ENCODE data around the gene DERA.
"Not testable (repeated sequence)": the region's sequence is repeated elsewhere in the genome, so short reads cannot be mapped to it uniquely, and the experiment has no call there.

Gene DERA

GRCh38 chr12:16034136-16034817, 123.1 kb downstream of the DERA start:
- H3K27ac ChIP-seq (ENCODE audit: low read depth, low read length), result no peak overlapping the region
- H3K36me3 ChIP-seq (ENCODE audit: control insufficient read depth, insufficient read depth, low read length), result no peaks in the 10 kb centered on the region
- no peaks in the 10 kb centered on the region for H3K9me3 ChIP-seq (ENCODE audit: control insufficient read depth, insufficient read depth, low read depth, low read length)
- H3K27me3 ChIP-seq (ENCODE audit: control insufficient read depth, insufficient read depth, low read length), result no peaks in the 10 kb centered on the region
- no peak overlapping the region for H3K9ac ChIP-seq (ENCODE audit: low read length)
- no peak overlapping the region for H3K4me3 ChIP-seq (ENCODE audit: low read depth, low read length)
- peaks cover 10% of the 10 kb centered on the region; the same call in 1 of the 2 replicates for H3K4me1 ChIP-seq (ENCODE audit: control insufficient read depth, insufficient read depth, low read length)

GRCh38 chr12:16036073-16036472, 124.9 kb downstream of the DERA start:
- Histone ChIP-seq H3K36me3 (ENCODE audit: control insufficient read depth, insufficient read depth, low read length) (no peaks in the 10 kb centered on the region), H3K9ac (ENCODE audit: low read length) (no peak overlapping the region), H3K9me3 (ENCODE audit: control insufficient read depth, insufficient read depth, low read depth, low read length) (no peaks in the 10 kb centered on the region), H3K27me3 (ENCODE audit: control insufficient read depth, insufficient read depth, low read length) (no peaks in the 10 kb centered on the region), H3K27ac (ENCODE audit: low read depth, low read length) (no peak overlapping the region), H3K4me3 (ENCODE audit: low read depth, low read length) (no peak overlapping the region), H3K4me1 (ENCODE audit: control insufficient read depth, insufficient read depth, low read length) (peaks cover 10% of the 10 kb centered on the region; the same call in 1 of the 2 replicates)

DNA sequence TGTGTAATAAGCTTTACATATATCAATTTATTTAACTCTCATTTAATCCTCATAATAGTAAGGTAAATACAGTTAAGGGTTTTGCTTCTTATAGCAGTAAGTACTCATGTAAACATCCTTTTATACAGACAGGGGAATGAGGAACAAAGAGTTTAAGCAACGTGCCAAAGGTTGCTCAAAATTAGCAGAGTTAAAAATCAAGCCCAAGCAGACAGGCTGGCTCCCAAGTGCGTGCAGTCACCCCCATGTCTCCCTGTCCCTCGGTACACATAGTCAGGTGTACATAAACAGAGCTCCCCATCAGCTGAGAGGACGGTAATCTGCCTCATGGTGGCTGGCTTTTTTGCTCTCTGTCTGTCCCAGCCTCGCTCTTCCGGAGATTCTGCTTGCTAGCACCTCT, 126.4 kb downstream of the DERA start:
- no peak overlapping the region for H3K9ac ChIP-seq (ENCODE audit: low read length)
- no peaks in the 10 kb centered on the region for H3K27me3 ChIP-seq (ENCODE audit: control insufficient read depth, insufficient read depth, low read length)
- H3K9me3 ChIP-seq (ENCODE audit: control insufficient read depth, insufficient read depth, low read depth, low read length), result no peaks in the 10 kb centered on the region
- H3K4me3 ChIP-seq (ENCODE audit: low read depth, low read length), result no peak overlapping the region
- H3K4me1 ChIP-seq (ENCODE audit: control insufficient read depth, insufficient read depth, low read length), result no peaks in the 10 kb centered on the region
- no peak overlapping the region for H3K27ac ChIP-seq (ENCODE audit: low read depth, low read length)
- H3K36me3 ChIP-seq (ENCODE audit: control insufficient read depth, insufficient read depth, low read length), result no peaks in the 10 kb centered on the region

GRCh38 chr12:16043480-16043879, 132.3 kb downstream of the DERA start:
- Histone ChIP-seq H3K27me3 (ENCODE audit: control insufficient read depth, insufficient read depth, low read length) (no peaks in the 10 kb centered on the region), H3K4me1 (ENCODE audit: control insufficient read depth, insufficient read depth, low read length) (no peaks in the 10 kb centered on the region), H3K9me3 (ENCODE audit: control insufficient read depth, insufficient read depth, low read depth, low read length) (peaks cover 4% of the 10 kb centered on the region; the same call in 1 of the 2 replicates), H3K27ac (ENCODE audit: low read depth, low read length) (no peak overlapping the region), H3K9ac (ENCODE audit: low read length) (no peak overlapping the region), H3K4me3 (ENCODE audit: low read depth, low read length) (no peak overlapping the region), H3K36me3 (ENCODE audit: control insufficient read depth, insufficient read depth, low read length) (no peaks in the 10 kb centered on the region)

GRCh38 chr12:16046266-16046665, 135.1 kb downstream of the DERA start:
- H3K27ac ChIP-seq (ENCODE audit: low read depth, low read length), result no peak overlapping the region
- H3K27me3 ChIP-seq (ENCODE audit: control insufficient read depth, insufficient read depth, low read length), result no peaks in the 10 kb centered on the region
- H3K9me3 ChIP-seq (ENCODE audit: control insufficient read depth, insufficient read depth, low read depth, low read length), result peaks cover 7% of the 10 kb centered on the region; the same call in 1 of the 2 replicates
- no peaks in the 10 kb centered on the region for H3K4me1 ChIP-seq (ENCODE audit: control insufficient read depth, insufficient read depth, low read length)
- H3K4me3 ChIP-seq (ENCODE audit: low read depth, low read length), result no peak overlapping the region
- H3K9ac ChIP-seq (ENCODE audit: low read length), result no peak overlapping the region
- H3K36me3 ChIP-seq (ENCODE audit: control insufficient read depth, insufficient read depth, low read length), result no peaks in the 10 kb centered on the region

- no peaks in the 10 kb centered on the region for H3K4me1 ChIP-seq (ENCODE audit: control insufficient read depth, insufficient read depth, low read length)
- no peaks in the 10 kb centered on the region for H3K27me3 ChIP-seq (ENCODE audit: control insufficient read depth, insufficient read depth, low read length)
- no peak overlapping the region for H3K4me3 ChIP-seq (ENCODE audit: low read depth, low read length)
- H3K27ac ChIP-seq (ENCODE audit: low read depth, low read length), result no peak overlapping the region
- H3K36me3 ChIP-seq (ENCODE audit: control insufficient read depth, insufficient read depth, low read length), result no peaks in the 10 kb centered on the region
- peaks cover 7% of the 10 kb centered on the region; the same call in 1 of the 2 replicates for H3K9me3 ChIP-seq (ENCODE audit: control insufficient read depth, insufficient read depth, low read depth, low read length)
- no peak overlapping the region for H3K9ac ChIP-seq (ENCODE audit: low read length)
Measured at GRCh38 chr12:16048511-16048910, 137.4 kb downstream of the DERA start.

DNA sequence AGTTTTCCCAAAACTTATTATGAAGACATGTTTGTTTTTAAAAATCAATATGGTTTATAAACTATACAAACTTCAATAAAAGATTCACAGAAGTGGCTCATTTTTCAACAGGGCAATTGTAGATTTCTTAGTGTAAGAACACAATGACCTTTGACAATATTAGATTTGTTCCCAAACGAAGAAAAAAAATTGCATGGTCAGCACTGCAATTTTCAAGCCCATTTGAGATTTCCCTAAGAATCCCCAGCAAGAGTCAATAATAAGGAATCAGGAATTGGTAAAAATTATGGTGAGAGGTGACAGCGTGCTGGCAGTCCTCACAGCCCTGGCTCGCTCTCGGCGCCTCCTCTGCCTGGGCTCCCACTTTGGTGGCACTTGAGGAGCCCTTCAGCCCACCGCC, 145.8 kb downstream of the DERA start:
- Histone ChIP-seq H3K36me3 (ENCODE audit: control insufficient read depth, insufficient read depth, low read length) (no peaks in the 10 kb centered on the region), H3K9ac (ENCODE audit: low read length) (no peak overlapping the region), H3K27me3 (ENCODE audit: control insufficient read depth, insufficient read depth, low read length) (no peaks in the 10 kb centered on the region), H3K4me3 (ENCODE audit: low read depth, low read length) (no peak overlapping the region), H3K27ac (ENCODE audit: low read depth, low read length) (no peak overlapping the region), H3K9me3 (ENCODE audit: control insufficient read depth, insufficient read depth, low read depth, low read length) (0 out of 2 replicates have a peak, but pooled peaks cover 2% of the 10 kb centered on the region), H3K4me1 (ENCODE audit: control insufficient read depth, insufficient read depth, low read length) (no peaks in the 10 kb centered on the region)

GRCh38 chr12:16057351-16057751, 146.2 kb downstream of the DERA start:
- not testable (repeated sequence) for H3K36me3 ChIP-seq (ENCODE audit: control insufficient read depth, insufficient read depth, low read length); H3K9ac ChIP-seq (ENCODE audit: low read length); H3K9me3 ChIP-seq (ENCODE audit: control insufficient read depth, insufficient read depth, low read depth, low read length); H3K27ac ChIP-seq (ENCODE audit: low read depth, low read length); H3K4me1 ChIP-seq (ENCODE audit: control insufficient read depth, insufficient read depth, low read length); H3K27me3 ChIP-seq (ENCODE audit: control insufficient read depth, insufficient read depth, low read length)
- 0 out of 2 replicates have a peak overlapping the region, but pooled peaks have one; percentile 16 for H3K4me3 ChIP-seq (ENCODE audit: low read depth, low read length)

- no peak overlapping the region for H3K27ac ChIP-seq (ENCODE audit: low read depth, low read length)
- no peak overlapping the region for H3K9ac ChIP-seq (ENCODE audit: low read length)
- no peak overlapping the region for H3K4me3 ChIP-seq (ENCODE audit: low read depth, low read length)
- H3K4me1 ChIP-seq (ENCODE audit: control insufficient read depth, insufficient read depth, low read length), result no peaks in the 10 kb centered on the region
- H3K36me3 ChIP-seq (ENCODE audit: control insufficient read depth, insufficient read depth, low read length), result no peaks in the 10 kb centered on the region
- H3K9me3 ChIP-seq (ENCODE audit: control insufficient read depth, insufficient read depth, low read depth, low read length), result no peaks in the 10 kb centered on the region
- no peaks in the 10 kb centered on the region for H3K27me3 ChIP-seq (ENCODE audit: control insufficient read depth, insufficient read depth, low read length)
Measured at GRCh38 chr12:16062611-16063010, 151.5 kb downstream of the DERA start.

- Histone ChIP-seq H3K27me3 (ENCODE audit: control insufficient read depth, insufficient read depth, low read length) (no peaks in the 10 kb centered on the region), H3K27ac (ENCODE audit: low read depth, low read length) (no peak overlapping the region), H3K9ac (ENCODE audit: low read length) (no peak overlapping the region), H3K9me3 (ENCODE audit: control insufficient read depth, insufficient read depth, low read depth, low read length) (no peaks in the 10 kb centered on the region), H3K4me1 (ENCODE audit: control insufficient read depth, insufficient read depth, low read length) (no peaks in the 10 kb centered on the region), H3K36me3 (ENCODE audit: control insufficient read depth, insufficient read depth, low read length) (no peaks in the 10 kb centered on the region), H3K4me3 (ENCODE audit: low read depth, low read length) (no peak overlapping the region)
Measured at GRCh38 chr12:16063726-16064125, 152.6 kb downstream of the DERA start.

- H3K9me3 ChIP-seq (ENCODE audit: control insufficient read depth, insufficient read depth, low read depth, low read length), result no peaks in the 10 kb centered on the region
Measured at GRCh38 chr12:16070113-16070512, 159.0 kb downstream of the DERA start.

More at GRCh38 chr12:16070113-16070512, 159.0 kb downstream of the DERA start:
- Histone ChIP-seq H3K27ac (ENCODE audit: low read depth, low read length) (no peak overlapping the region), H3K4me3 (ENCODE audit: low read depth, low read length) (no peak overlapping the region), H3K36me3 (ENCODE audit: control insufficient read depth, insufficient read depth, low read length) (no peaks in the 10 kb centered on the region), H3K4me1 (ENCODE audit: control insufficient read depth, insufficient read depth, low read length) (no peaks in the 10 kb centered on the region), H3K9ac (ENCODE audit: low read length) (no peak overlapping the region), H3K27me3 (ENCODE audit: control insufficient read depth, insufficient read depth, low read length) (no peaks in the 10 kb centered on the region)

Measured in HUES6 (cell line).